ENCODE results near the gene SLC9A3.

SLC9A3 gene

GRCh38 chr5:538801-539468 is 14.7 kb upstream of the SLC9A3 start:
- no peak for ATAC-seq
- TF ChIP-seq ARNTL (CRISPR knock-in tag; IDR thresholded peaks at IDR 0.05; ENCODE audit: borderline replicate concordance, low read depth): no peak
- no peak for TF ChIP-seq ZFP30 (CRISPR knock-in tag; IDR thresholded peaks at IDR 0.05)
- no peak for TF ChIP-seq RARB (CRISPR knock-in tag; IDR thresholded peaks at IDR 0.05)
- TF ChIP-seq SNAI2 (CRISPR knock-in tag; IDR thresholded peaks at IDR 0.05): no peak
- no peak for TF ChIP-seq ISL1 (CRISPR knock-in tag; IDR thresholded peaks at IDR 0.05)
- no peak for TF ChIP-seq TOX (CRISPR knock-in tag; IDR thresholded peaks at IDR 0.05; ENCODE audit: borderline replicate concordance)
- TF ChIP-seq PPARA (CRISPR knock-in tag; IDR thresholded peaks at IDR 0.05; ENCODE audit: borderline replicate concordance): no peak
- TF ChIP-seq, protein P1, sequence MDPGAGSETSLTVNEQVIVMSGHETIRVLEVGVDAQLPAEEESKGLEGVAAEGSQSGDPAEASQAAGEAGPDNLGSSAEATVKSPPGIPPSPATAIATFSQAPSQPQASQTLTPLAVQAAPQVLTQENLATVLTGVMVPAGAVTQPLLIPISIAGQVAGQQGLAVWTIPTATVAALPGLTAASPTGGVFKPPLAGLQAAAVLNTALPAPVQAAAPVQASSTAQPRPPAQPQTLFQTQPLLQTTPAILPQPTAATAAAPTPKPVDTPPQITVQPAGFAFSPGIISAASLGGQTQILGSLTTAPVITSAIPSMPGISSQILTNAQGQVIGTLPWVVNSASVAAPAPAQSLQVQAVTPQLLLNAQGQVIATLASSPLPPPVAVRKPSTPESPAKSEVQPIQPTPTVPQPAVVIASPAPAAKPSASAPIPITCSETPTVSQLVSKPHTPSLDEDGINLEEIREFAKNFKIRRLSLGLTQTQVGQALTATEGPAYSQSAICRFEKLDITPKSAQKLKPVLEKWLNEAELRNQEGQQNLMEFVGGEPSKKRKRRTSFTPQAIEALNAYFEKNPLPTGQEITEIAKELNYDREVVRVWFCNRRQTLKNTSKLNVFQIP (CRISPR knock-in tag; IDR thresholded peaks at IDR 0.05; ENCODE audit: borderline replicate concordance, low read depth): no peak
- TF ChIP-seq BACH2 (CRISPR knock-in tag; IDR thresholded peaks at IDR 0.05; ENCODE audit: borderline replicate concordance): no peak
- TF ChIP-seq, protein P2, sequence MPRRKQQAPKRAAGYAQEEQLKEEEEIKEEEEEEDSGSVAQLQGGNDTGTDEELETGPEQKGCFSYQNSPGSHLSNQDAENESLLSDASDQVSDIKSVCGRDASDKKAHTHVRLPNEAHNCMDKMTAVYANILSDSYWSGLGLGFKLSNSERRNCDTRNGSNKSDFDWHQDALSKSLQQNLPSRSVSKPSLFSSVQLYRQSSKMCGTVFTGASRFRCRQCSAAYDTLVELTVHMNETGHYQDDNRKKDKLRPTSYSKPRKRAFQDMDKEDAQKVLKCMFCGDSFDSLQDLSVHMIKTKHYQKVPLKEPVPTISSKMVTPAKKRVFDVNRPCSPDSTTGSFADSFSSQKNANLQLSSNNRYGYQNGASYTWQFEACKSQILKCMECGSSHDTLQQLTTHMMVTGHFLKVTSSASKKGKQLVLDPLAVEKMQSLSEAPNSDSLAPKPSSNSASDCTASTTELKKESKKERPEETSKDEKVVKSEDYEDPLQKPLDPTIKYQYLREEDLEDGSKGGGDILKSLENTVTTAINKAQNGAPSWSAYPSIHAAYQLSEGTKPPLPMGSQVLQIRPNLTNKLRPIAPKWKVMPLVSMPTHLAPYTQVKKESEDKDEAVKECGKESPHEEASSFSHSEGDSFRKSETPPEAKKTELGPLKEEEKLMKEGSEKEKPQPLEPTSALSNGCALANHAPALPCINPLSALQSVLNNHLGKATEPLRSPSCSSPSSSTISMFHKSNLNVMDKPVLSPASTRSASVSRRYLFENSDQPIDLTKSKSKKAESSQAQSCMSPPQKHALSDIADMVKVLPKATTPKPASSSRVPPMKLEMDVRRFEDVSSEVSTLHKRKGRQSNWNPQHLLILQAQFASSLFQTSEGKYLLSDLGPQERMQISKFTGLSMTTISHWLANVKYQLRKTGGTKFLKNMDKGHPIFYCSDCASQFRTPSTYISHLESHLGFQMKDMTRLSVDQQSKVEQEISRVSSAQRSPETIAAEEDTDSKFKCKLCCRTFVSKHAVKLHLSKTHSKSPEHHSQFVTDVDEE (CRISPR knock-in tag; IDR thresholded peaks at IDR 0.05): no peak
- TF ChIP-seq, protein P3, sequence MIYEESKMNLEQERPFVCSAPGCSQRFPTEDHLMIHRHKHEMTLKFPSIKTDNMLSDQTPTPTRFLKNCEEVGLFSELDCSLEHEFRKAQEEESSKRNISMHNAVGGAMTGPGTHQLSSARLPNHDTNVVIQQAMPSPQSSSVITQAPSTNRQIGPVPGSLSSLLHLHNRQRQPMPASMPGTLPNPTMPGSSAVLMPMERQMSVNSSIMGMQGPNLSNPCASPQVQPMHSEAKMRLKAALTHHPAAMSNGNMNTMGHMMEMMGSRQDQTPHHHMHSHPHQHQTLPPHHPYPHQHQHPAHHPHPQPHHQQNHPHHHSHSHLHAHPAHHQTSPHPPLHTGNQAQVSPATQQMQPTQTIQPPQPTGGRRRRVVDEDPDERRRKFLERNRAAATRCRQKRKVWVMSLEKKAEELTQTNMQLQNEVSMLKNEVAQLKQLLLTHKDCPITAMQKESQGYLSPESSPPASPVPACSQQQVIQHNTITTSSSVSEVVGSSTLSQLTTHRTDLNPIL (CRISPR knock-in tag; IDR thresholded peaks at IDR 0.05; ENCODE audit: low read depth): no peak

GRCh38 chr5:538271-538771 is 14.1 kb upstream of the SLC9A3 start:
- TF ChIP-seq ZFP3 (CRISPR knock-in tag; IDR thresholded peaks at IDR 0.05) (no peak), ZNF70 (CRISPR knock-in tag; IDR thresholded peaks at IDR 0.05) (no peak), RARB (CRISPR knock-in tag; IDR thresholded peaks at IDR 0.05) (no peak), SNAI2 (CRISPR knock-in tag; IDR thresholded peaks at IDR 0.05) (no peak), ESRRG (CRISPR knock-in tag; IDR thresholded peaks at IDR 0.05) (no peak)
- TF ChIP-seq, protein P3 (CRISPR knock-in tag; IDR thresholded peaks at IDR 0.05; ENCODE audit: low read depth): no peak
- TF ChIP-seq, protein P2 (CRISPR knock-in tag; IDR thresholded peaks at IDR 0.05): no peak

GRCh38 chr5:537621-538071 is 13.4 kb upstream of the SLC9A3 start:
- no peak for TF ChIP-seq ISL1 (CRISPR knock-in tag; IDR thresholded peaks at IDR 0.05)
- no peak for TF ChIP-seq ZNF565 (CRISPR knock-in tag; conservative IDR thresholded peaks at IDR 0.05; ENCODE audit: low read depth)
- TF ChIP-seq RARB (CRISPR knock-in tag; IDR thresholded peaks at IDR 0.05): no peak
- ATAC-seq: no peak

More at GRCh38 chr5:538271-538771, 14.1 kb upstream of the SLC9A3 start:
- no peak for ATAC-seq

DNA sequence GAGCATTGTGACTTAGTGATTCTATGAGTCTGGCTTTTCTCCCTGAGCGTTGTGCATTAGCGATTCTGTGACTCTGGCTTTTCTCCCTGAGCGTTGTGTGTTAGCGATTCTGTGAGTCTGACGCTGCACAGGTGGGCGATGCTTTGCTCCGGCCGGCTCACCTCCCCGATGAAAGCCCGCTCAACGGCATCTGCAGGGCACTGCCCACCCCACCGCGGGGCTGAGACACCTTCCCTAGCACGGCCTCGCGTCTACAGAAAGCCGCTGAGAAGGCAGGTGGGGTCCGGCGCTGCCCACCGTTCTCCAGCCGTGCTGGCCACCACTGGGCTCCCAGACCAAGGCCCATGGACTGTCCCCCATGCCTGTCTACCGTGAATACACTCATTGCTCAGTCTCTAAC is 12.8 kb upstream of the SLC9A3 start:
- TF ChIP-seq ZNF70 (CRISPR knock-in tag; IDR thresholded peaks at IDR 0.05) (no peak), ESRRG (CRISPR knock-in tag; IDR thresholded peaks at IDR 0.05) (no peak)
- ATAC-seq: no peak

Measured in SK-N-SH treated with all-trans-retinoic acid at 6 μM for 48 hours (cell line).